ENCODE measurements around the gene CDT1.

CDT1 gene

DNA sequence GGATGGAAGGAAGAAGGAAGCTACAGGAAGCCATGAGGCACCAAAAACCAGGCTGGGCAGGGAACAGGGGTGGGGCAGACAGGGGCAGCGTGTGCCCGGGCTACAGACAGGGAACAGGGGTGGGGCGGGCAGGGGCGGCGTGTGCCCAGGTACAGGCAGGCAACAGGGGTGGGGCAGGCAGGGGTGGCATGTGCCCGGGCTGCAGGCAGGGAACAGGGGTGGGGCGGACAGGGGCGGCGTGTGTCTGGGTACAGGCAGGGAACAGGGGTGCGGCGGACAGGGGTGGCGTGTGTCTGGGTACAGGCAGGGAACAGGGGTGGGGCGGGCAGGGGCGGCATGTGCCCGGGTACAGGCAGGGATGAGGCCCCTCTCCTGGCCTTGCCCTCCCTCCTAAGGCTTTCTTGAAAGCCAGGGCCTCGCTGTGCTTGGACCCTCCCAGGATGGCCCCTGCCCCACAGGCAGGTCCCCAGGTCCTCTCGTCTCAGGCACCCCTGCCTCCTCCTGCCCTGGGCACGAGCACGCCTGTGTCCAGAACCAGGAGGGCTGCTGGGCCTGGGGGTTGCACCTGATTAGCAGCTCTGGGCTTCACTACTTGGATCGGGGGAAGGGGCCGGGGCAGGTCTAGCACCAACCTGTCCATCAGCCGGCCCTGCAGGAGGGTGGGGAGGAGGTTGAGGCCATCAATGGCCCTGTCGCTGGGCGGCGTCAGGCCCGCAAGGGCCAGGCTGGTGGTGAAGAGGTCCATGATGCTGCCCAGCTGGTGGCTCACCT lies 22.7 kb downstream of the CDT1 start:
- Histone ChIP-seq H3K9ac (ENCODE audit: low read length) (no peak overlapping the region), H3K4me1 (ENCODE audit: insufficient read depth, low read length) (no peaks in the 10 kb centered on the region), H3K4me3 (ENCODE audit: low read depth in 1 of 2, low read length in 2 of 2) (no peak overlapping the region), H3K27ac (ENCODE audit: low read depth, low read length) (no peak overlapping the region), H3K27me3 (ENCODE audit: control insufficient read depth in 1 of 2, insufficient read depth in 2 of 2, low read length in 2 of 2) (no peaks in the 10 kb centered on the region), H3K36me3 (ENCODE audit: insufficient read depth, low read length) (peaks cover 16% of the 10 kb centered on the region), H3K9me3 (ENCODE audit: low read length) (no peaks in the 10 kb centered on the region)

DNA sequence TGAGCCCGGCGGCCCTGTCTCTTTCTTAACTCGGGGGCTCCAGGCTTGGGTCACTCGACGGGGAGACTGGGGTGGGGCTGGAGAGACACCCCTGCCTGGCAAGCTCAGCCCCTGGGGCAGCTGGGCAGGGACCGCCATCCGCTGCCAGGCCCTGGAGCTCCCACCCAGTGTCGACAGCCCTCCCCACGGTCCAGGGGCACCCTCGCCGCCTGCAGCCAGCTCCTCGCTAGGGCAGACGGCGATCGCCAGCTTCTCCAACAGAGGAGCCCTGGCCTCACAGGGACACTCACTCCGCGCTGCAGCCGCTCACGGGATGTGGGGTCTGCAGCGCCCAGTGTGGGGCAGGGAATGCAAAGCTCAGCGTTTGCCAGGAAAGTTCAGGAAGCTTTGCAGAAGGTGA lies 24.1 kb downstream of the CDT1 start:
- Histone ChIP-seq H3K27me3 (ENCODE audit: control insufficient read depth in 1 of 2, insufficient read depth in 2 of 2, low read length in 2 of 2) (no peaks in the 10 kb centered on the region), H3K4me1 (ENCODE audit: insufficient read depth, low read length) (no peaks in the 10 kb centered on the region), H3K36me3 (ENCODE audit: insufficient read depth, low read length) (peaks cover 7% of the 10 kb centered on the region), H3K9me3 (ENCODE audit: low read length) (no peaks in the 10 kb centered on the region), H3K9ac (ENCODE audit: low read length) (no peak overlapping the region), H3K4me3 (ENCODE audit: low read depth in 1 of 2, low read length in 2 of 2) (no peak overlapping the region), H3K27ac (ENCODE audit: low read depth, low read length) (no peak overlapping the region)

DNA sequence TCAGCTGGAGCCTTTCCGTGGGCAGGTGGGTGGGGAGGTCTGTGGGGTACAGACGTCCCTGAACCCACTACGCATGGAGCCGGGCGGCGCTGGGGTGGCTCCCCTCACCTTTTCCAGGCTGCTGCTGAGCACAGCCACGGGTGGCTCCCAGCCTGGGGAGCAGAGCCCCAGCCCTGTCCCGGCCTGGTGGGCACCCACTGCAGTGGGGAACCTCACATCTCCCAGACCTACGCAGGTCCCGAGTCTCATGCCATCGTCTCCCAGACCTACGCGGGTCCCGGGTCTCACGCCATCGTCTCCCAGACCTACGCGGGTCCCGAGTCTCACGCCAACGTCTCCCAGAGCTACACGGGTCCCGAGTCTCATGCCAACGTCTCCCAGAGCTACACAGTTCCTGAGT lies 25.1 kb downstream of the CDT1 start:
- H3K36me3 ChIP-seq (ENCODE audit: insufficient read depth, low read length): peaks cover 4% of the 10 kb centered on the region
- no peak overlapping the region for H3K9ac ChIP-seq (ENCODE audit: low read length)
- H3K9me3 ChIP-seq (ENCODE audit: low read length): no peaks in the 10 kb centered on the region
- no peaks in the 10 kb centered on the region for H3K4me1 ChIP-seq (ENCODE audit: insufficient read depth, low read length)
- H3K27me3 ChIP-seq (ENCODE audit: control insufficient read depth in 1 of 2, insufficient read depth in 2 of 2, low read length in 2 of 2): no peaks in the 10 kb centered on the region
- no peak overlapping the region for H3K27ac ChIP-seq (ENCODE audit: low read depth, low read length)
- H3K4me3 ChIP-seq (ENCODE audit: low read depth in 1 of 2, low read length in 2 of 2): no peak overlapping the region

DNA sequence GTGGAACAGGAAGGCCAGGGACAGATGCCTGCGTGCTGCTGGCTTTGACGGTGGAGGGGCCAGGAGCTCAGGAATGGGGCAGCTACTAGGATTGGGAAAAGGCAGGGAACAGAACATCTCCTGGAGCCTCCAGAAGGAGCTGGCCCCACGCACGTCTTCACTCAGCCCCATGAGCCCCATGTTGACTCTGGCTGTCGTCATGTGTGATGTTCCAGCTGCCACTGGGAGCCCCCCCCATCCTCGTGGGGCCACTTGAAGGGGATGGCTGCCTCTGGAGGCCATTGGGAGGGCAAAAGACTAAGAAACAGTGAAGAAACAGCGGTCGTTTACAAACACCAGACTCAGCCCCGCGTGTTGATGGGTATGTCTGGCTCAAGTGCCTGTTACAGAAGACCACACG lies 26.7 kb downstream of the CDT1 start:
- Histone ChIP-seq H3K9ac (ENCODE audit: low read length) (no peak overlapping the region), H3K36me3 (ENCODE audit: insufficient read depth, low read length) (peaks cover 4% of the 10 kb centered on the region), H3K9me3 (ENCODE audit: low read length) (no peaks in the 10 kb centered on the region), H3K27me3 (ENCODE audit: control insufficient read depth in 1 of 2, insufficient read depth in 2 of 2, low read length in 2 of 2) (no peaks in the 10 kb centered on the region), H3K4me3 (ENCODE audit: low read depth in 1 of 2, low read length in 2 of 2) (no peak overlapping the region), H3K4me1 (ENCODE audit: insufficient read depth, low read length) (no peaks in the 10 kb centered on the region), H3K27ac (ENCODE audit: low read depth, low read length) (no peak overlapping the region)

DNA sequence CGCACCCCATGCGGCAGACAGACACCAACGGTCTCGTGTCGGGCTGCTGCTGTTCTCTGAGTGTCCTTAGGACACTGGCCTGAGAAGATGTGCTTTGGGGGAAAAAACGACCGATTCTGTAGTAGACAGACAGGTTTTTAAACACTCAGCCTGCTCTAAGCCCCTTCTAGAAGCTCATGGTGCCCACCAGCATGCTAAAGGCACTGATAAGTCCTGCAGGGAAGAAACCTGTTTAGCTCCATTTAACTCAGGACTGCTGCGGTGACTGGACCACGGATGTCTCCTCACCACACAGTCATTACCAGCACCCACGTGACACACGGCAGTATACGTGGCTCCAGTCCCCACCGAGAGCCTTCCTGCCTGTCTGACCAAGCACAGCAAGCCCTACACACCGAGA lies 27.2 kb downstream of the CDT1 start:
- H3K27me3 ChIP-seq (ENCODE audit: control insufficient read depth in 1 of 2, insufficient read depth in 2 of 2, low read length in 2 of 2): no peaks in the 10 kb centered on the region
- peaks cover 4% of the 10 kb centered on the region for H3K36me3 ChIP-seq (ENCODE audit: insufficient read depth, low read length)
- no peak overlapping the region for H3K4me3 ChIP-seq (ENCODE audit: low read depth in 1 of 2, low read length in 2 of 2)
- no peak overlapping the region for H3K9ac ChIP-seq (ENCODE audit: low read length)
- H3K4me1 ChIP-seq (ENCODE audit: insufficient read depth, low read length): no peaks in the 10 kb centered on the region
- H3K27ac ChIP-seq (ENCODE audit: low read depth, low read length): no peak overlapping the region
- no peaks in the 10 kb centered on the region for H3K9me3 ChIP-seq (ENCODE audit: low read length)

DNA sequence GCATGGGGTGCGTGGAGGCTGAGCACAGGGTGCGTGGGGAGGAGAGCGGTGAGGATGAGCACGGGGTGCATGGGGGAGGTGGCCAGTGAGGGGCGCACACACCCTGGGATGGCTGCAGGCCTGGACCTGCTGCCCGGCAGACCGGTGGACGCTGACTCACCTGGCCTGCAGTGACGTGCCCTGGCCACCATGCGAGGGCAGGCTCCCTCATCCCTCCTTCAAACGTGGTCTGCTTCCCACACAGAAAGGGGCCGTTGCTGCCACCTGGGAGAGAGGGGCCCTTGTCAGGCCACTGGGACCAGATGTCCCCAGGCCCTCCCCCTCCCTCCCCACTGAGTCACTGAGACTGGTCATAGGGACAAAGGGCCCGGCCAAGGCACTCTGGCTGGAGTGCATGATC lies 28.2 kb downstream of the CDT1 start:
- Histone ChIP-seq H3K27me3 (ENCODE audit: control insufficient read depth in 1 of 2, insufficient read depth in 2 of 2, low read length in 2 of 2) (no peaks in the 10 kb centered on the region), H3K4me1 (ENCODE audit: insufficient read depth, low read length) (no peaks in the 10 kb centered on the region), H3K27ac (ENCODE audit: low read depth, low read length) (no peak overlapping the region), H3K9ac (ENCODE audit: low read length) (no peak overlapping the region), H3K9me3 (ENCODE audit: low read length) (no peaks in the 10 kb centered on the region), H3K36me3 (ENCODE audit: insufficient read depth, low read length) (no peaks in the 10 kb centered on the region), H3K4me3 (ENCODE audit: low read depth in 1 of 2, low read length in 2 of 2) (no peak overlapping the region)

DNA sequence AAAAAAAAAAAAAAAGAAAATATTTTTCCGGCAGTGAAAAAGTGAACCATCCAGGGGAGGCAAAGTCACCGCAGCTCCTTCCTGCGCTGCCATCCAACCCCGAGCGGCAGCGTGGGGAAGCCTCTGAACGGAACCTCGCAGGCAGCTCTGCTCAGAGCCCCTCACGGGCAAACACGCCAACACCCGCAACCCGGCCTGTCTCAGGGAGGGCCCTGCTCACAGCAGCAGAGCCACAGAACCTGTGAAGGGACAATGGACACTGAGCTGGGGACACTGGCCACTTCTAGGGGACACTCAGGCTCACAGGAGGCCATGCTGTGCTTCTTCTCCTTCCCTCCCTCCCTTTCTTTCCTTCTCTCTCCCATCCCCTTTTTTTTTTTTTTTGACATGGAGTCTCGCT lies 29.5 kb downstream of the CDT1 start:
- Histone ChIP-seq H3K4me1 (ENCODE audit: insufficient read depth, low read length) (no peaks in the 10 kb centered on the region), H3K27me3 (ENCODE audit: control insufficient read depth in 1 of 2, insufficient read depth in 2 of 2, low read length in 2 of 2) (no peaks in the 10 kb centered on the region), H3K9ac (ENCODE audit: low read length) (no peak overlapping the region), H3K9me3 (ENCODE audit: low read length) (no peaks in the 10 kb centered on the region), H3K36me3 (ENCODE audit: insufficient read depth, low read length) (no peaks in the 10 kb centered on the region), H3K4me3 (ENCODE audit: low read depth in 1 of 2, low read length in 2 of 2) (no peak overlapping the region), H3K27ac (ENCODE audit: low read depth, low read length) (no peak overlapping the region)

DNA sequence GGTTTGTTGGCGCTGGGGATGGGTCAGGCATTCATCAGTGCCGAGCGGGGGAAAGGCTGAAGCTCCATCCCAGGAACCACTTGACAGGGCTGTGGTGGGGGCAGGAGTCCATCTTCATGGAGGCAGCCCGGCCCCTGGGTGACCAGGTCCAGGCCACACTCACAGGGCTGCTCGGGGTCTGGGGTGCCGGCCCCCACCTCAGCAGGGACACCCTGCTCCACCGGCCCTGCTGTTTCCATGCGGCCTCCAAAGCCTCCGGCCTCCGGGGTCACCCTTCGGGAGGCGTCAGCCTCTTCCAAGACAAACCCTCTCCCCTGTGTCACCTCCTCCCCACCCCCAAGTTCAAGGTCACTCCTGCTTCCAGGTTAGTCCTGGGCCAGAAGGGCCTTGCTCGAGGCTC lies 31.1 kb downstream of the CDT1 start:
- Histone ChIP-seq H3K4me3 (ENCODE audit: low read depth in 1 of 2, low read length in 2 of 2) (no peak overlapping the region), H3K9ac (ENCODE audit: low read length) (no peak overlapping the region), H3K27me3 (ENCODE audit: control insufficient read depth in 1 of 2, insufficient read depth in 2 of 2, low read length in 2 of 2) (no peaks in the 10 kb centered on the region), H3K9me3 (ENCODE audit: low read length) (no peaks in the 10 kb centered on the region), H3K36me3 (ENCODE audit: insufficient read depth, low read length) (peaks cover 9% of the 10 kb centered on the region), H3K27ac (ENCODE audit: low read depth, low read length) (no peak overlapping the region), H3K4me1 (ENCODE audit: insufficient read depth, low read length) (no peaks in the 10 kb centered on the region)

DNA sequence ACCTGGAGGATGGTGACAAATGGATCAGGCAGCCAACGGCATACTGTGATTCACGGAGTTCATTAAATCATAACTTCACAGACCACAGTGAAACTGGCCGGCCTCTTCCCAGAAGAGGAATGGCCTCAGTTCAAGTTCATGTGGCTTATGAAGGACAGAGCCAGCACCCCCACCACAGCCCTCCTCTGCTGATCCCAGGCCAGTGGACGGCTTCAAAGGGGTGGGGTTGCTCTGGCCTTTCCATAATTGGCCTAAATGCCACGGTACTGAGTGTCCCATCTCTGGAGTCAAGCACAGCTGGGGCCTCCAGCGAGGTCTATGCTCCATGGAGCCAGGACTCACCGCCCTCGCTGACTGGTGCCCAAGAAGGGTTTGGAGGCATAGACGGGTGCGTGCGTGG lies 31.8 kb downstream of the CDT1 start:
- Histone ChIP-seq H3K9ac (ENCODE audit: low read length) (no peak overlapping the region), H3K36me3 (ENCODE audit: insufficient read depth, low read length) (peaks cover 16% of the 10 kb centered on the region), H3K4me3 (ENCODE audit: low read depth in 1 of 2, low read length in 2 of 2) (no peak overlapping the region), H3K4me1 (ENCODE audit: insufficient read depth, low read length) (no peaks in the 10 kb centered on the region), H3K27ac (ENCODE audit: low read depth, low read length) (no peak overlapping the region), H3K27me3 (ENCODE audit: control insufficient read depth in 1 of 2, insufficient read depth in 2 of 2, low read length in 2 of 2) (no peaks in the 10 kb centered on the region), H3K9me3 (ENCODE audit: low read length) (no peaks in the 10 kb centered on the region)

DNA sequence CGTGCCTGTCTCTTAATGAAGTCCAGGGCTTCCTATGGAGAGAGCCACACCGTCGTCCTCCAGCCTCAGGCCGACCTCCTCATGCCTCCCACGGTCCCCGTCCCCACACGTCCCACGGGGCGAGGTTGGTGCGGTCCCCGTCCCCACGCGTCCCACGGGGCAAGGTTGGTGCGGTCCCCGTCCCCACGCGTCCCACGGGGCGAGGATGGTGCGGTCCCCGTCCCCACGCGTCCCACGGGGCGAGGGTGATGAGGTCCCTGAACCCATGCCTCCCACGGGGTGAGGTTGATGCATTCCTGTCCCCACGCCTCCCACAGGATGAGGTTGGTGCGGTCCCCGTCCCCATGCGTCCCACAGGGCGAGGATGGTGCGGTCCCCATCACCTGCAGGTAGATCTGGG lies 32.2 kb downstream of the CDT1 start:
- peaks cover 20% of the 10 kb centered on the region for H3K36me3 ChIP-seq (ENCODE audit: insufficient read depth, low read length)
- H3K4me3 ChIP-seq (ENCODE audit: low read depth in 1 of 2, low read length in 2 of 2): no peak overlapping the region
- no peaks in the 10 kb centered on the region for H3K27me3 ChIP-seq (ENCODE audit: control insufficient read depth in 1 of 2, insufficient read depth in 2 of 2, low read length in 2 of 2)
- no peak overlapping the region for H3K9ac ChIP-seq (ENCODE audit: low read length)
- H3K4me1 ChIP-seq (ENCODE audit: insufficient read depth, low read length): no peaks in the 10 kb centered on the region
- no peaks in the 10 kb centered on the region for H3K9me3 ChIP-seq (ENCODE audit: low read length)
- no peak overlapping the region for H3K27ac ChIP-seq (ENCODE audit: low read depth, low read length)

DNA sequence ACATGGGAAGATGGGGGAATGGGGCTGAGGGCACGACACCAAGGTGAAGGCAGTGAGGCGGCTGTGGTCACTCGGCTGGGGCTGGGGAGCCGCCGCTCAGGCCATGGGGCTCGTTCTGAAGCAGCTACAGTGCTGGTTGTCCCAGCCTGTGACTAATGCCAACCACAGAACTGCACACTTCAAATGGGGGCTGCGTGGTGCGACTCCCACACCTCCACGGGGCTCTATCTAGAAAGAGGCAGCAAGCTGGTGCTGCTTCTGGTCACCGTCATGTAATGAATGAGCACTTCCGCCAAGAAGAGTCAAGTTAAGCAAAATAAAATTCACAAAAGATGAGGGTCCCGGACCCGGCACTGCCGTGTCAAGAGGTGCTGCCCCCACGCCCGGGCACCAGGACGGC lies 33.2 kb downstream of the CDT1 start:
- peaks cover 20% of the 10 kb centered on the region for H3K36me3 ChIP-seq (ENCODE audit: insufficient read depth, low read length)
- H3K9ac ChIP-seq (ENCODE audit: low read length): no peak overlapping the region
- H3K4me3 ChIP-seq (ENCODE audit: low read depth in 1 of 2, low read length in 2 of 2): no peak overlapping the region
- no peaks in the 10 kb centered on the region for H3K4me1 ChIP-seq (ENCODE audit: insufficient read depth, low read length)
- H3K27me3 ChIP-seq (ENCODE audit: control insufficient read depth in 1 of 2, insufficient read depth in 2 of 2, low read length in 2 of 2): no peaks in the 10 kb centered on the region
- no peak overlapping the region for H3K27ac ChIP-seq (ENCODE audit: low read depth, low read length)
- no peaks in the 10 kb centered on the region for H3K9me3 ChIP-seq (ENCODE audit: low read length)

DNA sequence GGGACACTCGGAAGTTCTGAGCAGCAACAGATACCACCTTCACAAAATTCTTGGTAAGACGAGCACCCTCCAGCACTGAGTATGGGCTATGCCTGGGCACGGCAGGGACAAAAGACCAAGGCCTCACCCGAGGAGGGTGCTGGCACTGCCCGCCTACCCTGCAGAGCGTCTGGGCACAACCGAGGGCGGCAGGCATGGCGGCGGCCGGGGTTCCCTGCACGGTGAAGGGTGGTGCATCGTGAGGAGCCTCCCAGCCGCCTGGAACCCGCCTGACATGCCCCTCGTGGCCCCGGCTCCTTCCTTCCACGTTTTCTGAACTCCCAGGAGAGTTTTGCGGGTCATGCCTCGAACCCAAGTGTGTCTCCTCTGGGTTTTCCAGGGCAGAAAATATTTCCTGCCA lies 34.2 kb downstream of the CDT1 start:
- Histone ChIP-seq H3K27ac (ENCODE audit: low read depth, low read length) (no peak overlapping the region), H3K4me1 (ENCODE audit: insufficient read depth, low read length) (no peaks in the 10 kb centered on the region), H3K9me3 (ENCODE audit: low read length) (no peaks in the 10 kb centered on the region), H3K36me3 (ENCODE audit: insufficient read depth, low read length) (peaks cover 20% of the 10 kb centered on the region), H3K27me3 (ENCODE audit: control insufficient read depth in 1 of 2, insufficient read depth in 2 of 2, low read length in 2 of 2) (no peaks in the 10 kb centered on the region), H3K4me3 (ENCODE audit: low read depth in 1 of 2, low read length in 2 of 2) (no peak overlapping the region), H3K9ac (ENCODE audit: low read length) (no peak overlapping the region)
